ENCODE results near the gene FRY.

DNA sequence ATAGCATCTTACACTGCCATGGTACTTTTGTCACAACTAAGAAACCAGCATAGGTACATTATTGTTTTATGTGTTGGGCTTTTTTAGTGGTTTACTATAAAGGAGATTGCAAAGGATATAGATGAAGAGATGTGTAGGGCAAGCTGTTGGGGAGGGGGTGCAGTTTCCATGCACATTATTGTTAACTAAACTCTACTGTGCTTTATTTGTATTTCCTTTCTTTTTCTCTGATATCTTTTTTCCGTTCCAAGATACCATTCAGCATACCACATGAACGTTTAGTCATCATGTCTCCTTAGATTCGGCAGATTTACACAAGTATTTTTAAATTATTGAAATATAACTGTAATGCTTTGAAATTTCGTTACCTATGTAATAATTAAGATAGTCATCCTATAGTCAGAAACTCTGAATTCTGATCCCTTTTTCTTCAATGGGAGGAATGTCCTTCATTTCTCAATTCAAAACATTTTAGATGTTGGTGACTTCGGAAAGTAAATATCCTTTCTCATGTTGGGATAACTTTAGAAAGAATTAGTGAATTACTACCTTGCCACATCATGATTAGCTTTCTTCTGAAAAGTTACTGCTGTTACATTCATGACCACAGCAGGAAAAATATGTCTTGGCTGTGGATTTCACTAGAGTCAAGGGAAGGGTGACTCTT is 82.8 kb downstream of the FRY start:
- TF ChIP-seq CTCF (IDR thresholded peaks at IDR 0.05) (no peak), POLR2A (IDR thresholded peaks at IDR 0.05) (no peak)

All from uterus (tissue), 2 donors.